Trophoblast cell (in vitro differentiated cells and primary cell): ENCODE results near the gene RFX3.

Experiments
- DNase-seq, 2 donors: peaks; one replicate each; pipeline ENCODE4 v3.0.0-alpha.2; 2016
- H2AFZ ChIP-seq: 2 replicates; pipeline ENCODE4 v1.6.1; 2013; ENCODE audit warnings: low read length, moderate library complexity, mild to moderate bottlenecking; ENCODE audit not compliant: insufficient read depth, poor library complexity
- H2AK5ac ChIP-seq: 2 replicates; pipeline ENCODE4 v1.6.1; 2013; ENCODE audit warnings: mild to moderate bottlenecking, low read length
- H2BK120ac ChIP-seq: 2 replicates; pipeline ENCODE4 v1.6.1; 2013; ENCODE audit warnings: low read length, mild to moderate bottlenecking, moderate library complexity; ENCODE audit not compliant: insufficient read depth, poor library complexity
- H2BK12ac ChIP-seq: 2 replicates; pipeline ENCODE4 v1.6.1; 2013; ENCODE audit warnings: mild to moderate bottlenecking, low read length, moderate library complexity
- H2BK5ac ChIP-seq: 2 replicates; pipeline ENCODE4 v1.6.1; 2013; ENCODE audit warnings: low read length, low read depth, moderate library complexity, mild to moderate bottlenecking; ENCODE audit not compliant: poor library complexity
- H3K14ac ChIP-seq: 2 replicates; pipeline ENCODE4 v1.6.1; 2013; ENCODE audit warnings: mild to moderate bottlenecking, low read length
- H3K18ac ChIP-seq: 2 replicates; pipeline ENCODE4 v1.6.1; 2013; ENCODE audit warnings: mild to moderate bottlenecking, low read length
- H3K23ac ChIP-seq: 2 replicates; pipeline ENCODE4 v1.6.1; 2013; ENCODE audit warnings: low read length
- H3K27ac ChIP-seq: 2 replicates; pipeline ENCODE4 v1.5.1; 2013; ENCODE audit warnings: low read depth, mild to moderate bottlenecking, inconsistent platforms, low read length, moderate library complexity
- H3K27me3 ChIP-seq: 2 replicates; pipeline ENCODE4 v1.6.1; 2013; ENCODE audit warnings: inconsistent platforms, mild to moderate bottlenecking, low read length, moderate library complexity; ENCODE audit not compliant: insufficient read depth
- H3K36me3 ChIP-seq, 2 experiments: 1 replicate in 1 of 2; 2 replicates in 1 of 2; pipeline ENCODE4 v1.6.1; 2013; ENCODE audit warnings: low read length in 2 of 2, mild to moderate bottlenecking in 2 of 2, moderate library complexity in 1 of 2; ENCODE audit not compliant: insufficient read depth in 2 of 2, control insufficient read depth in 1 of 2
- H3K4ac ChIP-seq: 2 replicates; pipeline ENCODE4 v1.6.1; 2013; ENCODE audit warnings: low read depth, mild to moderate bottlenecking, low read length, moderate library complexity
- H3K4me1 ChIP-seq, 2 experiments: 1 replicate in 1 of 2; 2 replicates in 1 of 2; pipeline ENCODE4 v1.6.1; 2013; ENCODE audit warnings: low read length in 2 of 2, mild to moderate bottlenecking in 2 of 2, moderate library complexity in 1 of 2; ENCODE audit not compliant: insufficient read depth in 2 of 2, control insufficient read depth in 1 of 2
- H3K4me2 ChIP-seq: 2 replicates; pipeline ENCODE4 v1.6.1; 2013; ENCODE audit warnings: inconsistent platforms, mild to moderate bottlenecking, low read length, moderate library complexity
- H3K4me3 ChIP-seq: 2 replicates; pipeline ENCODE4 v1.5.1; 2013; ENCODE audit warnings: mild to moderate bottlenecking, low read depth, low read length, inconsistent platforms
- H3K79me1 ChIP-seq: one replicate; pipeline ENCODE4 v1.6.1; 2013; ENCODE audit warnings: low read length
- H3K79me2 ChIP-seq: 2 replicates; pipeline ENCODE4 v1.6.1; 2013; ENCODE audit warnings: low read length, mild to moderate bottlenecking; ENCODE audit not compliant: control insufficient read depth, insufficient read depth, poor library complexity
- H3K9ac ChIP-seq: 2 replicates; pipeline ENCODE4 v1.6.1; 2013; ENCODE audit warnings: mild to moderate bottlenecking, low read length
- H3K9me3 ChIP-seq: 2 replicates; pipeline ENCODE4 v1.6.1; 2013; ENCODE audit warnings: low read depth, mild to moderate bottlenecking, control low read depth, inconsistent platforms, low read length; ENCODE audit not compliant: insufficient read depth
- H4K12ac ChIP-seq: 2 replicates; pipeline ENCODE4 v1.6.1; 2013; ENCODE audit warnings: low read depth, mild to moderate bottlenecking, low read length, moderate library complexity
- H4K8ac ChIP-seq: 2 replicates; pipeline ENCODE4 v1.6.1; 2013; ENCODE audit warnings: low read depth, mild to moderate bottlenecking, low read length, moderate library complexity
- H4K91ac ChIP-seq: one replicate; pipeline ENCODE4 v1.6.1; 2013; ENCODE audit warnings: low read depth, mild to moderate bottlenecking, low read length, moderate library complexity
- WGBS: extraction: QIAGEN DNeasy Blood & Tissue Kit; methylation state at CpG from one replicate; pipeline ENCODE4 v1.1.7; 2013; ENCODE audit warnings: missing lambda C conversion rate; ENCODE audit not compliant: insufficient read length, insufficient coverage; ENCODE audit errors: extremely low coverage; 5-methylcytosine and 5-hydroxymethylcytosine counted together

The RFX3 gene

GRCh38 chr9:3360245-3360644 lies 165.6 kb downstream of the RFX3 start:
- no peak for DNase-seq
- H3K23ac ChIP-seq: no peak overlapping the region

DNA sequence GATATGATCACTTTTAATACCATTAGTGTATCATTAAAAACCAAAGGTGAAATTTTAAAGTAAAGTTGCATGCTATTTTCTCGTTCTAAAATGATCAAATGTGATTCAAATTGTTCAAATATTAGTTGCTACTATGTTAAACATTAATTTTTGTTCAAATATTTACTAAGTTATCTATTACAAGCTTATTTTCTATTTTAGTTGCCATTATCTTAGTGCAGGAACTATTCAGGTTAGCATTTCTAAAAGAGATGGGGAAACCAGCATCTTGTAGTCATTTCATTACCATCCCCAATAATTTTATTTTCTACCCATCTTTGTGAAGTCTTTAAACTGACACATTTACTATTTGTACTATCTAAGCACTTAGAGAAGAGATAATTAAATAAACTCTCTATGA lies 166.0 kb downstream of the RFX3 start:
- Histone ChIP-seq H2BK12ac (no peak overlapping the region), H2BK120ac (no peak overlapping the region), H4K12ac (no peak overlapping the region), H3K14ac (no peak overlapping the region), H3K36me3 (no peaks in the 10 kb centered on the region), H3K27me3 (no peaks in the 10 kb centered on the region), H3K9me3 (no peaks in the 10 kb centered on the region), H3K9ac (no peak overlapping the region), H3K4me3 (no peak overlapping the region), H4K91ac (no peak overlapping the region), H2BK5ac (no peak overlapping the region), H3K4me2 (no peak overlapping the region), H2AFZ (no peak overlapping the region), H3K27ac (no peak overlapping the region), H3K79me1 (no peaks in the 10 kb centered on the region), H3K4ac (no peak overlapping the region), H3K18ac (no peak overlapping the region), H3K79me2 (no peaks in the 10 kb centered on the region), H2AK5ac (no peak overlapping the region), H3K23ac (no peak overlapping the region), H4K8ac (no peak overlapping the region), H3K4me1 (no peaks in the 10 kb centered on the region)
- WGBS: no CpG with 5 or more reads among the region's 1 CpG
- DNase-seq: no peak

More at GRCh38 chr9:3360245-3360644, 165.6 kb downstream of the RFX3 start:
- H3K79me1 ChIP-seq: no peaks in the 10 kb centered on the region
- H3K14ac ChIP-seq: no peak overlapping the region
- H3K4me3 ChIP-seq: no peak overlapping the region
- no peak overlapping the region for H4K8ac ChIP-seq
- no peaks in the 10 kb centered on the region for H3K9me3 ChIP-seq
- no peak overlapping the region for H3K9ac ChIP-seq
- no peak overlapping the region for H4K91ac ChIP-seq
- H3K27me3 ChIP-seq: no peaks in the 10 kb centered on the region
- H3K4me1 ChIP-seq: no peaks in the 10 kb centered on the region
- no peak overlapping the region for H2BK5ac ChIP-seq
- H3K4me2 ChIP-seq: no peak overlapping the region
- no peaks in the 10 kb centered on the region for H3K36me3 ChIP-seq
- no peak overlapping the region for H2AFZ ChIP-seq
- H3K18ac ChIP-seq: no peak overlapping the region
- no peaks in the 10 kb centered on the region for H3K79me2 ChIP-seq
- no peak overlapping the region for H2BK12ac ChIP-seq
- H3K27ac ChIP-seq: no peak overlapping the region
- H2AK5ac ChIP-seq: no peak overlapping the region
- H2BK120ac ChIP-seq: no peak overlapping the region
- no peak overlapping the region for H4K12ac ChIP-seq
- no peak overlapping the region for H3K4ac ChIP-seq

GRCh38 chr9:3359048-3359692 lies 166.6 kb downstream of the RFX3 start:
- H3K23ac ChIP-seq: no peak overlapping the region
- H4K8ac ChIP-seq: no peak overlapping the region
- H3K9me3 ChIP-seq: no peaks in the 10 kb centered on the region
- no peak overlapping the region for H4K12ac ChIP-seq
- H3K27ac ChIP-seq: no peak overlapping the region
- H3K18ac ChIP-seq: no peak overlapping the region
- WGBS: no CpG with 5 or more reads among the region's 5 CpGs
- no peaks in the 10 kb centered on the region for H3K36me3 ChIP-seq
- no peaks in the 10 kb centered on the region for H3K79me2 ChIP-seq
- H2AK5ac ChIP-seq: no peak overlapping the region
- H3K14ac ChIP-seq: no peak overlapping the region
- H2BK120ac ChIP-seq: no peak overlapping the region
- no peak overlapping the region for H3K4me3 ChIP-seq
- H2BK12ac ChIP-seq: no peak overlapping the region
- H3K27me3 ChIP-seq: no peaks in the 10 kb centered on the region
- no peak for DNase-seq
- no peak overlapping the region for H4K91ac ChIP-seq
- H2BK5ac ChIP-seq: no peak overlapping the region
- H2AFZ ChIP-seq: no peak overlapping the region
- H3K4me2 ChIP-seq: no peak overlapping the region
- no peaks in the 10 kb centered on the region for H3K79me1 ChIP-seq
- no peak overlapping the region for H3K9ac ChIP-seq
- H3K4ac ChIP-seq: no peak overlapping the region
- no peaks in the 10 kb centered on the region for H3K4me1 ChIP-seq

DNA sequence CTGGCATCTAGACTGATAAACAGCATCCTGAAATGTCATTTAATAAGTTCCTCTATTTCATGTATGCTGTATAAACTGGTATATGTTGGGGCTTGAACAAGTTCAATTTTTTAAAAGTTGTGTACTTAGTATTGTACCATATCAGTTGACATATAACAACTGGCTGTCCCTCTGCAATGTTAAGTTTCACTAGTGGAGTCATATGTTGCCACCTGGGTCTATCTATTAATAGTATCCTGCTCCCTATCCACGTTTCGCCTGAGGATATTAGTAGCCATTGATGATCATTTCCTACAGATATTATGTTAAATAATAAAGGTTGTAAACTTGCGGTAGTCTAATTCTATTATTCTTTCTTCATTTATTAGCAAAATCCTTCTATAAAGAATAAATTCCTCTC lies 177.6 kb downstream of the RFX3 start:
- no peak overlapping the region for H2BK12ac ChIP-seq
- no peak overlapping the region for H3K18ac ChIP-seq
- H3K36me3 ChIP-seq: no peaks in the 10 kb centered on the region
- no peaks in the 10 kb centered on the region for H3K27me3 ChIP-seq
- no peaks in the 10 kb centered on the region for H3K4me1 ChIP-seq
- no peak for DNase-seq
- WGBS: no CpG with 5 or more reads among the region's 3 CpGs
- H3K27ac ChIP-seq: no peak overlapping the region
- no peak overlapping the region for H3K9ac ChIP-seq
- H3K9me3 ChIP-seq: no peaks in the 10 kb centered on the region
- H3K14ac ChIP-seq: no peak overlapping the region
- no peak overlapping the region for H3K4ac ChIP-seq
- no peak overlapping the region for H4K91ac ChIP-seq
- H3K79me1 ChIP-seq: no peaks in the 10 kb centered on the region
- H2AK5ac ChIP-seq: no peak overlapping the region
- H4K12ac ChIP-seq: no peak overlapping the region
- H2AFZ ChIP-seq: no peak overlapping the region
- no peak overlapping the region for H4K8ac ChIP-seq
- no peaks in the 10 kb centered on the region for H3K79me2 ChIP-seq
- H3K23ac ChIP-seq: no peak overlapping the region
- H3K4me2 ChIP-seq: no peak overlapping the region
- H3K4me3 ChIP-seq: no peak overlapping the region
- no peak overlapping the region for H2BK5ac ChIP-seq
- H2BK120ac ChIP-seq: no peak overlapping the region
